ENCODE measurements around the gene PRR36.

The PRR36 gene

DNA sequence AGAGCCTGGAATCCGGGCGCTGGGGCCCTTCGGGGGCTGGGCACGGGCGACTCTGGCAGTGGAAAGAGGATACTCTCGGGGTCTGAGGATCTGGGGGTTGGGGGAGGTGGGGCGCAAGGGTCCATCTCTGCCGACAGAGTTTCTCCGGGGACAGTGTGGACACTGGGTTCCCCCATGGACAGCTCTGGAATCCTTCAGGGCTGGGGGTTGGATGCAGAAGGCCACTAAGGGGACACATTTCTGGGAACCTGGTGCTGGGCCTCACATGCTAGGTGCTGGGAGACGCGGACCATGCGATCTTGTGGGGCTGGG, 42.7 kb upstream of the PRR36 start:
- no peaks in the 10 kb centered on the region for H3K9me3 ChIP-seq
- DNase-seq: no peak
- 0 out of 2 replicates have a peak, but pooled peaks cover 3% of the 10 kb centered on the region for H3K4me1 ChIP-seq
- no peak overlapping the region for H3K4me3 ChIP-seq (ENCODE audit: low read depth, low read length)
- peaks cover 7% of the 10 kb centered on the region for H3K36me3 ChIP-seq
- peaks cover 43% of the 10 kb centered on the region for H3K27me3 ChIP-seq
- TF ChIP-seq, protein P1, sequence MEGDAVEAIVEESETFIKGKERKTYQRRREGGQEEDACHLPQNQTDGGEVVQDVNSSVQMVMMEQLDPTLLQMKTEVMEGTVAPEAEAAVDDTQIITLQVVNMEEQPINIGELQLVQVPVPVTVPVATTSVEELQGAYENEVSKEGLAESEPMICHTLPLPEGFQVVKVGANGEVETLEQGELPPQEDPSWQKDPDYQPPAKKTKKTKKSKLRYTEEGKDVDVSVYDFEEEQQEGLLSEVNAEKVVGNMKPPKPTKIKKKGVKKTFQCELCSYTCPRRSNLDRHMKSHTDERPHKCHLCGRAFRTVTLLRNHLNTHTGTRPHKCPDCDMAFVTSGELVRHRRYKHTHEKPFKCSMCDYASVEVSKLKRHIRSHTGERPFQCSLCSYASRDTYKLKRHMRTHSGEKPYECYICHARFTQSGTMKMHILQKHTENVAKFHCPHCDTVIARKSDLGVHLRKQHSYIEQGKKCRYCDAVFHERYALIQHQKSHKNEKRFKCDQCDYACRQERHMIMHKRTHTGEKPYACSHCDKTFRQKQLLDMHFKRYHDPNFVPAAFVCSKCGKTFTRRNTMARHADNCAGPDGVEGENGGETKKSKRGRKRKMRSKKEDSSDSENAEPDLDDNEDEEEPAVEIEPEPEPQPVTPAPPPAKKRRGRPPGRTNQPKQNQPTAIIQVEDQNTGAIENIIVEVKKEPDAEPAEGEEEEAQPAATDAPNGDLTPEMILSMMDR (IDR thresholded peaks at IDR 0.05; ENCODE audit: low read depth, low read length): no peak

DNA sequence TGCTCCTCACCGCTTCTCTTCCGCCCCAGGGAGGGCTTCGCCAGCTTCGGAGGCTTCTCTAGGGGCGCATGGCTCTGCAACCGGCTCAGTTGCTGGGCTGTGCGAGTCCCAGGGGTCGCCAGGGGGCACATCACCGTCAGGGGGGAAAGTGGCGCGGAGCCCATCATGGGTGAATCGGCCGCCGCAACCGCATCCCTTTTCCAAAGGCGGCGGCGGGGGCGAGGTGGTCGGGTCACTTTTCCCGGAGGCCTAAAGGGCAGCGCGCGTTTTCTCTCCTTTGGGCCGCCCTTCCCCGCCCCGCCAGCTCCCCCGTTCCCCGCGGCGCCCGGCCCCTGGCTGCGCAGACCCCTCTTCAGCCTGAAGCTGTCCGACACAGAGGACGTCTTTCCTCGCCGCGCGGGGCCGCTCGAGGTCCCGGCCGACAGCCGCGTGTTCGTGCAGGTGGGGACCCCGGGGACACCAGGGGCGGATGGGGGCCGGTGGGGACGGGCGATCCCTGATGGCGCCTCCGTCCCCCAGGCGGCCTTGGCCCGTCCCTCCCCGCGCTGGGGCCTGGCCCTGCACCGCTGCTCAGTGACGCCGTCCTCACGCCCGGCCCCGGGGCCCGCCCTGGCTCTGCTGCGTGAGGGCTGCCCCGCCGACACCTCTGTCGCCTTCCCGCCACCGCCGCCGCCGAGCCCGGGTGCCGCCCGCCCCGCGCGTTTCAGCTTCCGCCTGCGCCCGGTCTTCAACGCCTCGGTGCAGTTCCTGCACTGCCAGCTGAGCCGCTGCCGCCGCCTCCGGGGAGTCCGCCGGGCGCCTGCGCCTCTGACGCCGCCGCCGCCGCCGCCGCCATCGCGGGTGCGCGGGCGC, 42.1 kb upstream of the PRR36 start:
- DNase-seq: no peak
- TF ChIP-seq, protein P1 (IDR thresholded peaks at IDR 0.05; ENCODE audit: low read depth, low read length): no peak
- Histone ChIP-seq H3K36me3 (peaks cover 13% of the 10 kb centered on the region), H3K4me3 (ENCODE audit: low read depth, low read length) (no peak overlapping the region), H3K9me3 (no peaks in the 10 kb centered on the region), H3K4me1 (0 out of 2 replicates have a peak, but pooled peaks cover 3% of the 10 kb centered on the region), H3K27me3 (peaks cover 43% of the 10 kb centered on the region)

DNA sequence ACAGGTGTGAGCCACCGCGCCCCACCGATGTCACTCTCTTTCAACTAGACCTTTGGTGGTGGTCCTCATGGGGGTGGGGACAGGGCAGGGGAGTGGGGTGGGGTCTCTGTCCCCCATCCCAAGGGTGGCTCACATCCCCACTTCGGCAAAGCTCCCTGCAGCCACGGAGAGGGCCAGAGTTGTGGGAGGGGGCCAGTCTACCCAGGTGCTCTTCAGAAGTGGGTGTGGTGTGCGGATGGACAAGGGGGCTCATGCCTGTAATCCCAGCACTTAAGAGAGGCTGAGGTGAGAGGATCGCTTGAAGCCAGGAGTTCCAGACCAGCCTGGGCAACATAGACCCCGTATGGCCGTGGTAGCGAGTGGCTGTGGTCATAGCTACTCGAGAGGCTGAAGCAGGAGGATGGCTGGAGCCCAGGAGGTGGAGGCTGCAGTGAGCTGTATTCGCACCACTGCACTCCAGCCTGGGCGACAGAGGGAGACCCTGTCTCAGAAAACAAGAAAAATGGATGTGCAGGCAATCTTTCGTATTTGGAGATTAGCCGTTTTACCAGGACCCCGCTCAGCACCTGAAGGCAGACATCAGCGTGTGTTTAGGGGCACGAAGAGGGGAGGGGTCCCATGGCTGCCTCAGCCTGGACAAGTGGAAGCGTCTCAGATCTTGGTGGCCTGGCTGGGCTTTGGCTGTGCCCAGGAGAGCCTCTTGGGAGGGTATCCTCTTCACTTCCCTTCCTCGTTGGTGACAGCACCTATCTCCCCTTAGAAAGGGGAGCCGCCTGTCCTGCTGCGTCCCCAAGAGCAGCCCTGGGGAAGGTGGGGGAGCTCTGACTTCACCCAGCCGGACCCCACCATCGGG, 41.3 kb upstream of the PRR36 start:
- H3K4me1 ChIP-seq: 0 out of 2 replicates have a peak, but pooled peaks cover 3% of the 10 kb centered on the region
- H3K36me3 ChIP-seq: peaks cover 20% of the 10 kb centered on the region
- TF ChIP-seq, protein P1 (IDR thresholded peaks at IDR 0.05; ENCODE audit: low read depth, low read length): no peak
- peaks cover 43% of the 10 kb centered on the region for H3K27me3 ChIP-seq
- H3K4me3 ChIP-seq (ENCODE audit: low read depth, low read length): no peak overlapping the region
- no peaks in the 10 kb centered on the region for H3K9me3 ChIP-seq
- DNase-seq: no peak

DNA sequence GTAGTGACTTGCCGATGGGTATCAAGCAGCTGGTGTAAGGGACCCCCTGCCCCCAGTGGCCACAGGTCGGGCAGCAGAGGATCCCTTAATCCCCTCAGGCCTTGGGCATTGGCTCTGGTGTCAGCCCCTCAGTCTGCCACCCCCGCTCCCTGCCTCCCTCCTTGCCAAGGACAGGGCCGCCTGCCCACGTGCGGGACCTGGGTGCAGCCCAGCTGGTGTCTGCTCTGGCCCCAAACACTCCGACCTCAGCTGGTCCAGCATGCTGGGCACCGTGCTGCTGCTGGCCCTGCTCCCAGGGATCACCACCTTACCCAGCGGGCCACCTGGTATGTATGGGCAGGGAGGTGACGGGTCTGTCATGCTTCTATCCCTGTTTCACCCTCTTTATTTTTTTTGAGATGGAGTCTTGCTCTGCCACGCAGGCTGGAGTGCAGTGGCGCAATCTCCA, 40.4 kb upstream of the PRR36 start, which contains the start of gene TGFBR3L:
TGFBR3L (plus strand) TSS at position 233 of the 448 bp plus-strand sequence.
- Histone ChIP-seq H3K36me3 (peaks cover 27% of the 10 kb centered on the region), H3K4me3 (ENCODE audit: low read depth, low read length) (no peak within 1 kb of the TSS), H3K4me1 (0 out of 2 replicates have a peak, but pooled peaks cover under 1% of the 10 kb centered on the region), H3K27me3 (peaks cover 43% of the 10 kb centered on the region), H3K9me3 (no peaks in the 10 kb centered on the region)
- peak; percentile 10 for DNase-seq
- TF ChIP-seq, protein P1 (IDR thresholded peaks at IDR 0.05; ENCODE audit: low read depth, low read length): no peak

DNA sequence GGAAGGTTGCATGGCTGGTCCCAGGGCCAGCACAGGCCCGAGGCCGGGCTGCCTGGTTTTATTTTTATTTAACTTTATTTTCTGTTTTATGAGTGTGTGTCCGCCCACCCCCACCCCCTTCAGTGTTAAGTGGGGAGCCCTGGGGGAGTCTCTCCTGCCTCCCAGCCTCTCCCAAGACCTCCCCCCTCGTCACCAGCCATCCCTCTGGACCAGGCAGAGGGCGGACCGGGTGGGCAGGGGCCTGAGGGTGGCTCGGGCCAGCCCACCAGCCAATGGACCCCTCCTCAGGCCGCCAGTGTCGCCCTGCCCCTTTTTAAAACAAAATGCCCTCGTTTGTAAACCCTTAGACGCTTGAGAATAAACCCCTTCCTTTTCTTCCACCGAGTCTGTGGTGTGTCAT, 39.9 kb upstream of the PRR36 start:
- no peak for DNase-seq
- Histone ChIP-seq H3K9me3 (no peaks in the 10 kb centered on the region), H3K4me3 (ENCODE audit: low read depth, low read length) (no peak overlapping the region), H3K36me3 (peaks cover 27% of the 10 kb centered on the region), H3K27me3 (peaks cover 43% of the 10 kb centered on the region), H3K4me1 (no peaks in the 10 kb centered on the region)
- TF ChIP-seq, protein P1 (IDR thresholded peaks at IDR 0.05; ENCODE audit: low read depth, low read length): no peak

Measured in BE2C (cell line).